Activated T-cell treated with anti-CD3 and anti-CD28 coated beads for 48 hours (primary cell): ENCODE results near the gene PCSK6.

ENCODE experiments used
- DNase-seq: peaks from one replicate; pipeline ENCODE4 v3.0.0-alpha.2; 2020; ENCODE audit warnings: low read depth

PCSK6 gene

DNA sequence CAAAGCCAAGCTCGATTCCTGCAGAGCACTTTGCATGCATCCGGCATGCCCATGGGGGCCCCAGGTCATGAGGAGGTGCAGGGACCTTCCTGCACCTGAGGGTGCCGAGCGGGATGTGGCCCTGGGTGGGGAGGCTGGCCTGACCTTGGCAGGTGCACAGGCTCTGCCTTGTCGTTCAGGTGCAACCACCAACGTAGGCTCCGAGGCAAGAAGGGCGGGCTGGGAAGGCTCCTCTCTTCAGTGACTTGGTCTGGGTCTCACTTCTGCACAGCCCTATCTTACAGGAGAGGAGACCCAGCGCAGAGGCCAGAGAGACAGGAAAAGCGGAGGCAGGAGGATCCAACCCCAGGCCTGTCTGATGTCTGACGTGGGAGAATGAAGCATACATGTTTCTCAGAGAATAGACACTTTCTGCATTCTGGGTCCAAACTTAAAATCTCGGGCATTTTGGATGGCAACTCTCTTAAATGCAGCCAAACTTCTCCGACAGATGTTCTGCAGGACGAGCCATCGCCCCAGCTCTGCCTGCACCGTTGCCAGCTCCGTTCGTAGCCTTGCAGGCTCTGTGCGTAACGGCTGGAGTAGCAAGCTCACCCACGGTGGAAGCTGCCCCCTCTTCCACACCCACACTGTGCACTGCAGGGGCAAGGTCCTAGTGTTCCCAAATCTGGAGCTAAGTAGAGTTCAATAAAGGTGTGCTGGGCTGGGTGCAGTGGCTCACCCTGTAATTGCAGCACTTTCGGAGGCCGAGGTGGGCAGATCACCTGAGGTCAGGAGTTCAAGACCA is 133.6 kb downstream of the PCSK6 start:
- no peak for DNase-seq

DNA sequence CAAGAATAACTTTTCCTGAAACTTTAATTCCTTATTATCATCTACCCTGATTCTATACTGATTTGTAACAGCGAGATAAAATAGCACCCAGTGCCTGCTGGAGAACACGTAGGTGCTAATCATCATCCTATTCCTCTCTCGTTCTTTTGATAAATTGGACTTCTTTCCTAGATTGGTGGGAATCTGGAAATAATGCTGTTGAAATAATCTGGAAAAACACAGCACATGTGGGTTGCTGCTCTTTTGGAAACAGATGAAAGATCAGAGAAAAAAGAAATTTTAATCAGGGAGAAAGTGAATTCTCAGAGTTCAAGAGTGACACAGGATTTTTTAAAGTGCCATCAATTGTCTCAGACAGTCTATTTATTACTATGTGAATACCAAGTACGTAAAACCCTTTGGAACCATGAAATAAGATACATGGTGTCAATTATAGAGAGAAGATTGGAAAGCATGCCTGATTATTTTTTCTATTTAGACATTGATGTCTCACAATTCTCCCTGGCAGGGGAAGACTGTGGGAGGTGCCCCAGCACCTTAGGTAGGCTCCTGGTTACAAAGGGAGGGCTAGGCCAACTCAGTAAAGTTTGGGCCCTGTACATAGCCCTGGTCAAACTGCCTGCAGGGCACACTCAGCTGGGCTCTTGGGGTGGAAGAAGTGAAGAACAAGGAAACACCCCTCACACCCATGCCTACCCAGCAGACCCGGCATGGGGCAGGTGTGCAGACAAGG is 134.4 kb downstream of the PCSK6 start:
- no peak for DNase-seq

DNA sequence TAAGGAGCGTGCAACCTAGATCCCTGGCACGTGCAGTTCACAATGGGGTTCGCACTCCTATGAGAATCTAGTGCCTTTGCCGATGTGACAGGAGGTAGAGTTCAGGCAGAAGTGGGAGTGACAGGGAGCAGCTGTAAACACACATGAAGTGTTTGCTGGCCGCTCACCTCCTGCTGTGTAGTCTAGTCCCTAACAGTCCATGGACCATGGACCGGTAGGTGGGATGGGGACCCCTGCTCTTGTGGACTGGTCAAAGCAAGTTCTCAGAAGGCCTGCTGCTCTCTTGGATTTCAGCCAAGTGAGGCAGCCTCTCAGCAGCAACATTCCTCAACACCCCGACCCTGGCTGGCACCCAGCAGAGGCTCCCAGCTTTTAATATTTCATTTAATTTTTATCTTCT is 136.3 kb downstream of the PCSK6 start:
- DNase-seq, result no peak

DNA sequence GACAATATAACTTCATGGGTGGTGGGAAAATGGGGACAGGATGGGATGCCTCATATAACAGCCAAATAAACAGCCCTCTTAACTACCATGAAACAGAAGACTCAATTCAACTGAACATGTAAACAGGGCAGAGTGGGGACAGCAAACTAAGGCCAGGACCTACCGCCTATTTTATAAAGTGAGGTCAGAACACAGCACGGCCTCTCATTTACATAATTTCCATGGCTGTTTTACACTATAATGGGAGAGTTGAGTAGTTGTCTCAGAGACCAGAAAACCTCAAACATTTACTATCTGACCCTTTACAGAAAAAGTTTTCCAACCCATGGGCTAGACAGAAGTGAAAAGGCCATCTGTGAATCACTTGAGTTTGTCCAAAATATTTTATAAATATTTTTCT is 137.8 kb downstream of the PCSK6 start:
- no peak for DNase-seq

DNA sequence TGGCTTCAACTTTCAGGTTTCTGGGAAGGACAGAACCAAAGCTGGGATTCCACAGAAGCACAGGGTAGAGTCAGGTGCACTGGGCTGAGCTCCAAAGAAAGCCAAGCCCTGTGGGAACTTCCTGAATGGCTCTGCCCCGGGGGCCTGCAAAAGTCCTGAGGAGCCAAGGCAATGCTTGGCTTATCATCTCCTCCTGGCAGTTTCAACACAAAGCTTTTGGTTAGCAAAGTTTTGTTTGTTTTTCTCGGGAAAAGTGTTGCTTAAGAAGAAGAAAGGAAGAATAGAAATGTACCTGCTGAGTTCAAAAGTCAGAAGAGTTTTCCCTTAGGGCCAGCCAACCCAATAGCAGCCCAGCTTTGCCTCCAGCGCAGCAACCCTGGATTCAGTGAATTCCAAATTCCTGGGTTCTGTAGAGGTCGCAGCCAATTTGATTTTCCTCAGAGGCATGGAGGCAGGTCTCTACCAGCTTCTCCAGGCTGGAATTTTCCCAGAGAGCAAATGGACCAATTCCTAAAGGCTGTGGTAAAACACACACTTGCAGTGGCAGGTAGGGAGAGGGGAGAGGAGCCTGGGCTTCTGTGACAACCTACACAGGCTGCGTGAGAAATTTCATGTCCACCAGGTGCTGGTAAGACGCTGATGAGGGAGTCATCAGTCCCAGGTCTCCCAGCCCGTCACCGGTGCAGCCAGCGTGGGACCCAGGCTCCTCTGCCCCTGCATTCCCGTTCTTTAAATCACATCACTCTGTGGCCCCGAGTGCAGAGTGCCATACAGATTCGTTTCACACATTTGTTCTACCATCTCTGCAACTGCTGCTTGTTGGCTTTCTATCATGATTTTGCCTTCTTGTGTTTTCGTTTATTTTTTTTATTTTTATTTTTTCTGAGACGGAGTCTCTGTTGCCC is 140.2 kb downstream of the PCSK6 start:
- no peak for DNase-seq

DNA sequence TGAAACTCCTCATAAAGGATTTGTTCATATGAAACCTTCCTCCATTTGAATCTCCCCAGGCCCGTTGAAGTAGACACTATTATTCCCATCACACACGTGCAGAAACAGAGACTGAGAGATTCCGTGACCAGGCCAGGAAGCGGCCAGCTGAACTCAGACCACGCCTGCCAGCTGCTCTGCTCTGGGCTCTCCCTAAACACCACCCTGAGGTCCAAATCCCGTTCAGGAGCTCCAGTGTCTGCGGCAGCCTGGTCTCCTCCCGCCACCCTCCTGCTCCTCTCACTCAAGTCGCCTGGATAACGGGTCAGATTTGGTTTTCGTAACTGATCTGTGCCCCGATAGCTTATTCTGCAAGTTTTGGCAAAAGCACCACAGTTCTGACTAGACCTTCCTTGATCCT is 140.9 kb downstream of the PCSK6 start:
- DNase-seq, result no peak

DNA sequence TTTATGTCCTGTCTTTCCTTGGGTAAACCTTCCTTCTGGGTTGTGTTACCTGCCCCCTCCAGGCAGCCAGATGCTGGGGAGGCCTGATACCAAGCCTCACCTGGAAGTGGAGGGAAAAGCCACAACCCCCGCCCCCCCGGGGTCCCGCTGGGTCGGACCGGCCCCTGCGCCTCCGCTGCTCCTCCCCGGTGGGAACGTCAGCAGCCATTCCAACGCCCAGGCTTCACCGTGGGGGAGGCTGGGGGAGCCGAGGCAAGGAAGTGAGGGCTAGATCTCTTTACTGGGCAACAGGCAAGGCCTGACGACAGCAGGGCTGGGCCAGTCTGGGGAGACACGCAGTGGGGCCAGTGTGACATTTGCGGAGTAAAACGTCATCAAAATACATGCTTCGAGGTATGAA is 141.5 kb downstream of the PCSK6 start:
- DNase-seq, result no peak

DNA sequence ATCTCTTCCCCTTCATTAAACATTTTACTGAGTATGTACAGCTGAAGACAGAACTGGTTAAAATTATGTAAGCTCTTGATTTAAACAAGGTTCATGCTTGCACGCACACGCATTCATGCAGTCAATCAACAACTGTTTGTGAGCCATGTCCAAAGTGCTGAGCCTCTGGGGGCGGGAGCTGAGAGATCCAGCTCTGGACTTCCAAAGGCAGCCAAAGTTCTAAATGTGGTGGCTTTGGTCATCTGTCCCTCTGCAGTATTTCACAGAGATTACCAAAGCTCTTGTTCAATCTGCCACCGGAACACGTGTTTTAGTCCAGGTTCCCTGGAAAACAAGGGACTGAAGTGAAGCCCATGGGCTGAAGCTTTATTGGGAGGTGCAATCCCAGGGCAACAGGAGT is 142.1 kb downstream of the PCSK6 start:
- DNase-seq, result no peak

DNA sequence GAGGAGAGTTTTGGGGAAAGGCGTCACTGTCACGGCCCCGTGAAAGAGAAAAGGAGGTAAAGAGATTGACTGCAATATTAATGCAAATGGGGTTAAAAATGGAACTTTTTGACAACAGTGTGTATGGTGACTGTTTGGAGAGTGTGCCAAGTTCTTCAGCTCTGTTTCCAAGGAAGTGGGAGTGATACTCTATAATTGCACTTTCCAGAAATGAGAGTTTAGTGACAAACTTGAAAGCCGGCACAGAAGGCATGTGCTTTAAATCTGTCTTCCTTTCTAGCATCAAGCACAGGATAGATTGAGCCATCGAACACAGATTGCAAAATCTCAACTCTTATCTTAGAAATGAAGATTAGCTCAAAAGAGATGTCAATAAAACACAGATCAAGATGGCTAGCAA is 142.6 kb downstream of the PCSK6 start:
- no peak for DNase-seq

DNA sequence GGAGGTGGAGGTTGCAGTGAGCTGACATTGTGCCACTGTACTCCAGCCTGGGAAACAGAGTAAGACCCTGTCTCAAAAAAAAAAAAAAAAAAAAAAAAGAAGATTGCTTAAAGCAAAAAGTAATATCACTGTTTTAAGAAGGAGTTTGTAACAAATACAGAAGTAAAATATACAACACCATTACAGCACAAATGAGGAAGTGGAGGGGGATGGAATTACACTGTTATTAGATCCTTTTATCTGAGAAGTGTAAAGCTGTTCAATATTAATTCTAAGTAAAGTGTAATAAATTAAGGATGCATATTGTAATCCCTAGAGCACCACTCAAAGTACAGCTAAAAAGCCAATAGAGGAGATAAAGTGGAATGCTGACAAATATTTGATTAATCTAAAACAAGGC is 147.5 kb downstream of the PCSK6 start:
- DNase-seq, result no peak

DNA sequence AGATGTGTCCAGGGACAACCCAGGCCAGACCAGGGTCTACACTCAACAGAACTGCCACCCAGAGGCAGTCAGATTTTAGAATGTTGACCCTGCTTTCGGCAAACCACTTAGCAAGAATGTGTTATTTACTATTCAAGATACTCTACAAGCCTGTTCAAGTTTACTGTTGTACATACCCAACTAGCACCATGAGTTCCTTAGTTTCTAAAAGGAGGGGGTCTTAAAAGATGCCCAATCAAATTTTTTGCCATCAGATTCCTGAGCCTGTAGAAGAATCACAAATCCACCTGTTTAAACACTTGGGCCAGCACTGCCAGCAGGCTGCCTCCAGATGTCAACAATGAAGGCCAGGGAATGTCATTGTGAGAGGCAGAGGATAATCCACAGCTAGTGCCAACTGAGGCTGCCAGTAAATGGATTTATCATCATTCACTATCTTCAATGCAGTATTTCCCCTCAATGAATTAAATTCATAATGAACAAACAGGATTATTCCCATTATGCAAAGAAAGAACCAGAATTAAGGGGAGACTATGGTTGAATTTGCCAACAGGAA is 150.9 kb downstream of the PCSK6 start:
- no peak for DNase-seq

DNA sequence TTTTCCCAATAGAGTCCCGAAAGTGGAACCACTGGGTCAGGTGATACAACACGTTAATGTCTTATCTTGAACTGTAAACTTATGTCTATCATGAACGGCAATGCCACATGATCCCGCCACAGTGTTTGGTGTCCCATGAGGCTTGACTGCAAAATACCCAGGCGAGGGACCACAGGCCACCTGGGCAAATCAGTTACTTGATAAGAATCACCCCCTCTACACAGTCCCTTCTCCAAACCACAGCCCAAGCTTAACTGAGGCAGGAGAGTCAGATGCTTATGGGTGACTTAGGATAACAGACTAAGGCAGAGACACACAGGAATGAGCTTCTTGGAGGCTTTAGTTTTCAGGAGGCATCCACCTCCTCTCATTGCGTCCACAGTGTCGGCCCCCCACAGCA is 151.5 kb downstream of the PCSK6 start:
- no peak for DNase-seq

DNA sequence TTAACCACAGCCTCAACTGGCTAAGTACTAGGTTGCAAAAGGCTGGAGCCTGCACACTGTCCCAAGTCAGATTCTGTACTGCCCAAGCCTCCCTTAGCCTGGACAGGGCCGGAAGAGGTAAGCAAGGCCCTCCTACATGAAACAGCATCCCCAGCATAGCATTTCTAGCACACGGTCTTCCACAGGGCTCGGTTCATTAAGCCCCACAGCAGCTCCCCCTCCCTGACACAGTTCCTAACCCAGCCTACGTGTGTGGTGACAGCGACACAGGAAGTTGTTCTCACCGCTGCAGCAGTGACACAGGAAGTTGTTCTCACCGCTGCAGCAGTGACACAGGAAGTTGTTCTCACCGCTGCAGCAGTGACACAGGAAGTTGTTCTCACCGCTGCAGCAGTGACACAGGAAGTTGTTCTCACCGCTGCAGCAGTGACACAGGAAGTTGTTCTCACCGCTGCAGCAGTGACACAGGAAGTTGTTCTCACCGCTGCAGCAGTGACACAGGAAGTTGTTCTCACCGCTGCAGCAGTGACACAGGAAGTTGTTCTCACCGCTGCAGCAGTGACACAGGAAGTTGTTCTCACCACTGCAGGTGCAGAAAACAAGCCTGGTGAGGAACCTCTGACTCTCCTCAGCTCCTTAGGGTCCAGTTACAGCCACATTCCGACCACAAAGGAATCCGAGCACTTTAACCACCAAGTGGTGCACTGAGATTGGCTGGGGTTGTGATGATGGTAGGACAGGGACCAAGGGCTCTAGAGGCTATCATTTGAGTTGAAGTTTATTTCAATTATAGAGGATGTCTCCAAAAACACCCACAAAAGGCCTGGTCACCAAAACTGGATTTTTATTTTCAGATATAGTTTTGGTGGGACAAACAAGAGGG is 155.4 kb downstream of the PCSK6 start:
- DNase-seq, result peak; percentile 40

DNA sequence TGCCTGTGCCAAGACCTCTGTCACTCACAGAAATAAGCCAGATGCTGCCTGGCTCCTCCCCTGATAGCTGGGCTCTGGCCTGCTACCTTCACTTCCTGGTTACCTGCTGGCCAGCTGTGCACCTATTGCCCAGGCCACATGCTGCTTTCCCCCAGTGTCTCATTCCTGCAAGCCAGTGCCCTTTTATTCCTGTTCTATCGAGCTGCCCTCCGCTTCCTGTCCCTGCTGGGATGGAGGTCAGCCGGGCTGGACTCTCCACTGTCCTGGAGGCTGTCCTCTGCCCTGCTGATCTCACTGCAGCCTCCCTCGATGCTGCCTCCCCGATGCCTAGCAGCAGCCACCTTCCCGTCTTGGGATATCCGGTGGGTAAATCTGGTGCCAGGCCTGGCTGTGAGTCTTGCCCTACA is 157.4 kb downstream of the PCSK6 start:
- DNase-seq, result no peak

DNA sequence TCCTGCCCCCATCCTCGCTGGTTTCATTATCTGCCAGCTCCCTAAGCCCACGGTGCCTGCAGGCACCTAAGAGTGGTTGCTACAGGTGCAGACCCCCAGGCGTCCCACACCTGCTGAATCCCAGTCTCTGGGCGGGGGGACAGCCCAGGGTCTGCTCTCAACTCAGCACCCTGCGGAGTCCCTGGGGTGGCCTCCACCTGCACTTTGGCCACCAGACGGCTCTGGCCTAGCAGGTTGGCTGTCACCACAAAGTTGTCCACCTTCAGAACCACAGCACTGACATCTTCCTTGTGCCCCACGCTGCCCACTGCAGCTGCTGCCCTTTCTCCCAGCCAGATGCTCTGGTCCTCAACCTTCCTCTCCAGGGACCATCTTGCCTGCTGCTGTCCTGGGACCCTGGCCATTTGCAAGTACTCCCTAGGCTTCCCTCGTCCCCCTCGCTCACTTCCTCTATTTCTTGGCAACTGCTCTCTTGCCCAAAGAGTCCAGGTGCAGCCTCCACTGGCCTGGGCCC is 159.6 kb downstream of the PCSK6 start:
- no peak for DNase-seq

DNA sequence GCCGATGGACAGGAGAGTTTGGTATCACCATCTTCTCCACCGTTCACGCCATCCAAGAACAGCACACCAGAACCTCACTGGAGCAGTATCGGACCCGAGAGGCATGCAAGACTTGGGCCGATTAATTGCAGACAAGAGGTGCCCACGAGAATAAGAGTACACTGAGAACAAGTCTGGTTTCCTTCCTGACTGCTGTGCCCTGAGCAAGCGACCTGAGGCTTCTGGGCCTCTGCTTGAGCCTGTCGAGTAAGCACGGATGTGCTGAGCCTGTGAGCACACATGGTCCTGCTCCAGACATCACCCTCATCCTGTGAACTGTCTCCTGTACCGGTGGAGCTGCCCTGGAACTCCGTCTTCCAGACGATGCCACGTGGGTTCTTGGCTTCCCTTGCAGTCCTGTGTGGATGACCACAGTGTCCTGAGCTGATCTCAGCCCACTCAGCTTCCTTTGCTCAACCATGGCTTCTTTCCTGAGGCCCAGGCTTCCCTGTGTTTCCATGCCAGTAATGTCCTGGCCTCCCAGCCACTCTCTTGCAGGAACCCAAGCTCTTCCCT is 160.1 kb downstream of the PCSK6 start:
- no peak for DNase-seq

DNA sequence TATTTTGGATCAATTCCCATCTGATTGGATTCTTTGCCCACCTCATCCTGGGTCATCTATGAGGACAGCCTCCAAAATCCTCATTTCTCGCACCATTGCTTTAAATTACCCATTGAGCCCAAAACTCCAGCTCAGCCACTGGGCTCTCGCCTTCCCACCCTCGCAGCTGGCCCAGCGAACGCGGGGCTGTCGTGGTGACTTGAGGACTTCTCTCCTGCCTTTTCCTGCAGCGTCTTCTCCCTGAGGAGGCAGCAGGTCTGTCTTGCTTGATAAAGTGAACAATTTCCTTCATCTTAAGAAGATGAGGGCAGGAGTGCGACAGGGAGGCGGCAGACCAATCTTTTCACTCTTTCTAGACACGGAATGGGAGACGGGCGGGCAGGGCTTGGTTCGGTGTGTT is 161.5 kb downstream of the PCSK6 start:
- no peak for DNase-seq

DNA sequence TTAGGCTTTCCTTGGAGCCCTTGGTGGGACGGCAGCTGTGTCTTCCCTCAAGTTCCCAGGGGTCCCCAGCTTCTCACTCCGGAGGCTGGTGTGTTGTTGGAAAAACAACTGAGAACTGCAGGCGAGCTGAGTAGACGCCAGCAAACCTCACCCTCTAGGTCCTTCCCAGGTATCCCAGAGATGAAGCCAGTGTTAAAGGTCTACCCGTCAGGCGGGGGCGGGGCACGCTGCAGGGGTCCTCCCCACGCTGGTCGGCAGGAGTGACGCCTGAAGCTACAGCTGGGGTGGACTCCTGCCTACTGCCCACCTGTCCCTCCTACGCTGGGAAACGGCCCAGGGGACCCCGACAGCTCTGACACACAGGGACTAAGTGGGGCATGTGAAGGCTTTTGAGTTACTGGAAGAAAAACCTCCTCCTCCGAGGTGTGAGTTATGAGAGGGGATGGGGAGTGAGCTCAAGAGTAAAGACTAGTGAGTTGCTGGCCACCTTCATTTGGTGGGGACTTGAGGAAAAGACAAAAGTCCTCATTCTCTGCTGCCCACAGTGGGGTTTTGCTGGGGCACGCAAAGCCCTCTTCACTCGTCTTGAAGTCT is 162.3 kb downstream of the PCSK6 start:
- DNase-seq, result no peak

DNA sequence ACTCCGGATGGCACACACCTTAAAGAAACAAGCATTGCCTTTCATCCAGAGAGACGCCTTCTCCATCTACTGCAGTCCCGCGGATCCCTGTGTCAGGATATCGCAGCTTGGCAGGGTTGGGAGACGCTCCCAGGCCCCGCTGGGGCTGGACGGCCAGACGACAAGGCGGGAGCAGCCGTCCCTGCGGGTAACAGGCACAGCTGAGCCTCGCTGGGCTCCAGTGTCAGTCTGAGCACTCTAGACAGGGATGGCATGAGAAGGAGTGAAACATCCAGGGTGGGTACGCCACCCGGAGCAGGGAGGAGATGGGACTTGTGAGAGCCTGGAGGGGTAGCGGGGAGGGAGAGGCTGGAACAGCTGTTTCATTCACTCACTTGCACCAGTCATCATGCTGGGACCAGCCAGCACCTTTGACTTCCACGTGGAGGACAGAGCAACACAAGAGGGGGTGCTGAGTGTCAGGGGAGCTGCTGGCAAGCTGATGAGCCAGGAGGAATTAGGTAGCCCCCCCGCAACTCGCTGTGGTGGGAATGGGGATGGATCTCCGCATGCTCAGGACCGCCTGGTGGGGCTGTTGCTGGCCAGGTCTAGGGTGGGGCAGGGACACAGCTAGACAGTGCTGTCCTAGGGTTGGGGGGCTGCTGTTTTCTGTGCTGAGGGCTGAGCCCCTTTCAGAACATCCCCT is 162.9 kb downstream of the PCSK6 start:
- no peak for DNase-seq

DNA sequence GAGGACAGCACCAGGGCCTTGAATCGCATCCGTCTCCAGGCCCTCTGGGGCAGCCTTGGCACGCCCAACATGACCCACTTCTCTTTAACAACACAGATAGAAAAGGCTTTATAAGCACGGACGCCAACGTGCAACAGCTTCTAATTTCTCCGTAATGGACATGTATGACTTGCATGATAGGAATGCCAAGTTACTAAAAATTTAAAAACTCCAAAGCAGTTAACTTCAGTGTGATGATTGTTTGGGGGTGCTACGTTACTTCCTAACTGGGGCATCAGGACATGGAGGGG is 163.5 kb downstream of the PCSK6 start:
- DNase-seq, result no peak
